ENCODE data around the gene PYGM.

GRCh38 chr11:64735725-64736259, 24.0 kb downstream of the PYGM start:
- no peak for TF ChIP-seq POLR2A (IDR thresholded peaks at IDR 0.05; ENCODE audit: low read depth, low read length)
- no peak for TF ChIP-seq POLR2AphosphoS5 (IDR thresholded peaks at IDR 0.05; ENCODE audit: insufficient read depth, low read depth, low read length)
- TF ChIP-seq, protein P1, sequence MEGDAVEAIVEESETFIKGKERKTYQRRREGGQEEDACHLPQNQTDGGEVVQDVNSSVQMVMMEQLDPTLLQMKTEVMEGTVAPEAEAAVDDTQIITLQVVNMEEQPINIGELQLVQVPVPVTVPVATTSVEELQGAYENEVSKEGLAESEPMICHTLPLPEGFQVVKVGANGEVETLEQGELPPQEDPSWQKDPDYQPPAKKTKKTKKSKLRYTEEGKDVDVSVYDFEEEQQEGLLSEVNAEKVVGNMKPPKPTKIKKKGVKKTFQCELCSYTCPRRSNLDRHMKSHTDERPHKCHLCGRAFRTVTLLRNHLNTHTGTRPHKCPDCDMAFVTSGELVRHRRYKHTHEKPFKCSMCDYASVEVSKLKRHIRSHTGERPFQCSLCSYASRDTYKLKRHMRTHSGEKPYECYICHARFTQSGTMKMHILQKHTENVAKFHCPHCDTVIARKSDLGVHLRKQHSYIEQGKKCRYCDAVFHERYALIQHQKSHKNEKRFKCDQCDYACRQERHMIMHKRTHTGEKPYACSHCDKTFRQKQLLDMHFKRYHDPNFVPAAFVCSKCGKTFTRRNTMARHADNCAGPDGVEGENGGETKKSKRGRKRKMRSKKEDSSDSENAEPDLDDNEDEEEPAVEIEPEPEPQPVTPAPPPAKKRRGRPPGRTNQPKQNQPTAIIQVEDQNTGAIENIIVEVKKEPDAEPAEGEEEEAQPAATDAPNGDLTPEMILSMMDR (IDR thresholded peaks at IDR 0.05; ENCODE audit: extremely low read depth in 1 of 2, insufficient read depth in 1 of 2, low read depth in 1 of 2, low read length in 2 of 2) = no peak
- TF ChIP-seq, protein P2, sequence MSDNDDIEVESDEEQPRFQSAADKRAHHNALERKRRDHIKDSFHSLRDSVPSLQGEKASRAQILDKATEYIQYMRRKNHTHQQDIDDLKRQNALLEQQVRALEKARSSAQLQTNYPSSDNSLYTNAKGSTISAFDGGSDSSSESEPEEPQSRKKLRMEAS (IDR thresholded peaks at IDR 0.05; ENCODE audit: insufficient read depth, insufficient read length) = no peak
- TF ChIP-seq EZH2 (IDR thresholded peaks at IDR 0.05; ENCODE audit: borderline replicate concordance, low read depth, low read length, severe bottlenecking) = no peak
- TF ChIP-seq MYC (IDR thresholded peaks at IDR 0.05; ENCODE audit: low read depth, low read length) = no peak
- no peak for TF ChIP-seq JUN (IDR thresholded peaks at IDR 0.05; ENCODE audit: borderline replicate concordance, insufficient read depth, insufficient read length, low read depth)
- TF ChIP-seq GATA2 (IDR thresholded peaks at IDR 0.05; ENCODE audit: insufficient read depth, insufficient read length, low read depth, low read length) = no peak

Data from endothelial cell of umbilical vein (primary cell).